CD14-positive monocyte (primary cell): ENCODE measurements around the gene METTL16. TPM values are rescaled to one million over a fixed set of nuclear protein-coding genes. Genes with fewer than 3 reads are reported as not detected.
A peak's percentile ranks its signal among the peaks of the same experiment; 100 is the strongest.
"Not testable (repeated sequence)": the region's sequence is repeated elsewhere in the genome, so short reads cannot be mapped to it uniquely, and the experiment has no call there.

Experiments
- DNase-seq, 3 donors: peaks; one replicate each; pipeline ENCODE4 v3.0.0-alpha.2; 2011 to 2022
- H2AFZ ChIP-seq: 2 replicates; pipeline ENCODE4 v1.6.0; 2012; ENCODE audit warnings: mild to moderate bottlenecking, low read depth, low read length, inconsistent platforms; ENCODE audit not compliant: insufficient read depth, poor library complexity, severe bottlenecking
- H3K27ac ChIP-seq, 2 donors: 1 replicate in 1 of 2; 2 replicates in 1 of 2; pipeline ENCODE4 v1.5.1; 2012 to 2013; ENCODE audit warnings: low read length in 2 of 2, control low read depth in 1 of 2, inconsistent platforms in 1 of 2, low read depth in 1 of 2, mild to moderate bottlenecking in 1 of 2
- H3K27me3 ChIP-seq, 2 donors: one replicate each; pipeline versions ENCODE4 v1.6.0 to v1.6.1; 2011 to 2013; ENCODE audit warnings: low read length in 2 of 2; ENCODE audit not compliant: control insufficient read depth in 2 of 2, insufficient read depth in 2 of 2
- H3K36me3 ChIP-seq, 2 donors: replicated peaks in 1 of 2; 1 replicate in 1 of 2; 2 replicates in 1 of 2; pipeline versions ENCODE4 v1.5.1 to v1.6.1; 2012 to 2013; ENCODE audit warnings: low read length in 2 of 2, control low read depth in 1 of 2, inconsistent platforms in 1 of 2, mild to moderate bottlenecking in 1 of 2; ENCODE audit not compliant: insufficient read depth in 2 of 2, control insufficient read depth in 1 of 2
- H3K4me1 ChIP-seq, 2 donors: 1 replicate in 1 of 2; 2 replicates in 1 of 2; pipeline versions ENCODE4 v1.5.1 to v1.6.1; 2012 to 2013; ENCODE audit warnings: low read length in 2 of 2, control low read depth in 1 of 2, inconsistent platforms in 1 of 2, mild to moderate bottlenecking in 1 of 2, moderate library complexity in 1 of 2; ENCODE audit not compliant: insufficient read depth in 2 of 2, control insufficient read depth in 1 of 2
- H3K4me2 ChIP-seq: replicated peaks from 2 replicates; pipeline ENCODE3; 2012; ENCODE audit warnings: low read length, moderate library complexity, mild to moderate bottlenecking; ENCODE audit not compliant: poor library complexity, severe bottlenecking; ENCODE audit errors: extremely low read depth
- H3K4me3 ChIP-seq, 3 experiments: fragments of 200-600 bp in 1 of 3; sonication (generic) in 1 of 3; replicated peaks in 1 of 3; 1 replicate in 2 of 3; 2 replicates in 1 of 3; pipeline ENCODE4 v1.5.1; 2011 to 2013; ENCODE audit warnings: low read length in 3 of 3, mild to moderate bottlenecking in 3 of 3, control low read depth in 2 of 3, low read depth in 2 of 3, inconsistent platforms in 1 of 3, moderate library complexity in 1 of 3
- H3K79me2 ChIP-seq: 2 replicates; pipeline ENCODE4 v1.6.0; 2012; ENCODE audit warnings: mild to moderate bottlenecking, control low read depth, inconsistent platforms, low read length, moderate library complexity; ENCODE audit not compliant: insufficient read depth
- H3K9ac ChIP-seq: 2 replicates; pipeline ENCODE4 v1.6.0; 2017; ENCODE audit warnings: low read length, mild to moderate bottlenecking; ENCODE audit not compliant: insufficient read depth, poor library complexity, severe bottlenecking
- H3K9me3 ChIP-seq, 2 donors: replicated peaks in 1 of 2; 1 replicate in 1 of 2; 2 replicates in 1 of 2; pipeline versions ENCODE4 v1.5.1 to v1.6.1; 2012 to 2013; ENCODE audit warnings: low read length in 2 of 2, control low read depth in 1 of 2; ENCODE audit not compliant: control insufficient read depth in 1 of 2, insufficient read depth in 1 of 2
- H4K20me1 ChIP-seq: 2 replicates; pipeline ENCODE4 v1.6.0; 2012; ENCODE audit warnings: mild to moderate bottlenecking, low read length, control low read depth, moderate library complexity; ENCODE audit not compliant: insufficient read depth
- H3K27ac Mint-ChIP-seq, 7 donors: one replicate each; pipeline ENCODE4 v1.8.0; 2020; ENCODE audit warnings: mild to moderate bottlenecking in 7 of 7, mixed read lengths in 7 of 7, moderate library complexity in 6 of 7, inconsistent platforms in 2 of 7
- H3K27me3 Mint-ChIP-seq, 3 donors: one replicate each; pipeline ENCODE4 v1.8.0; 2021 to 2022; ENCODE audit warnings: low read depth in 3 of 3, mild to moderate bottlenecking in 3 of 3, mixed read lengths in 3 of 3, moderate library complexity in 3 of 3, inconsistent platforms in 1 of 3
- H3K36me3 Mint-ChIP-seq, 2 donors: one replicate each; pipeline ENCODE4 v1.8.0; 2020; ENCODE audit warnings: mixed read lengths in 2 of 2, inconsistent platforms in 1 of 2, mild to moderate bottlenecking in 1 of 2
- H3K4me1 Mint-ChIP-seq: one replicate; pipeline ENCODE4 v1.8.0; 2020; ENCODE audit warnings: mild to moderate bottlenecking, mixed read lengths
- H3K4me3 Mint-ChIP-seq, 2 donors: one replicate each; pipeline ENCODE4 v1.8.0; 2020; ENCODE audit warnings: mild to moderate bottlenecking in 2 of 2, mixed read lengths in 2 of 2, moderate library complexity in 1 of 2
- H3K9me3 Mint-ChIP-seq, 7 donors: one replicate each; pipeline ENCODE4 v1.8.0; 2020 to 2022; ENCODE audit warnings: mixed read lengths in 7 of 7, mild to moderate bottlenecking in 6 of 7, moderate library complexity in 6 of 7, inconsistent platforms in 2 of 7
- CTCF ChIP-seq: fragments of 200-600 bp; IDR thresholded peaks from one replicate; pipeline ENCODE4 v1.8.0; 2022; ENCODE audit warnings: antibody characterized with exemption, mild to moderate bottlenecking
- WGBS: methylation state at CpG from one replicate; pipeline ENCODE4 v1.1.5; 2013; ENCODE audit warnings: missing lambda C conversion rate; ENCODE audit not compliant: insufficient coverage; 5-methylcytosine and 5-hydroxymethylcytosine counted together
- intact Hi-C, 2 donors: fragments of 100-400 bp; cut with micrococcal nuclease; formaldehyde crosslinking; loops; one replicate each; pipeline versions ENCODE4 v1.15.0 to v1.15.1; 2023
- polyA plus RNA-seq, 3 donors: library from polyadenylated mRNA; depleted of rRNA in 1 of 3; unstranded in 2 of 3; stranded (reverse) in 1 of 3; fragments of 300-500 nt in 2 of 3; fragments of >200 nt in 1 of 3; fragmentation: Illumina TruSeq in 2 of 3; gene quantifications; 1 replicate in 2 of 3; 2 replicates in 1 of 3; pipeline ENCODE4 v1.2.3, GENCODE V29; 2012 to 2021

METTL16 gene
- polyA plus RNA-seq, 3 donors = 3.0 to 8.0 (median 4.7) TPM

- Histone ChIP-seq H3K9ac (no peak overlapping the region), H3K27me3 (no peaks in the 10 kb centered on the region), H3K27ac (peak overlapping the region; percentile 11 to 65), H3K4me2 (peak overlapping the region; percentile 31), H3K79me2 (peaks cover 46% of the 10 kb centered on the region), H3K4me1 (peaks cover 26% of the 10 kb centered on the region in 2 donors), H3K9me3 (no peaks in the 10 kb centered on the region), H2AFZ (no peak overlapping the region), H3K4me3 (no peak overlapping the region), H3K36me3 (peaks cover 0 to 6% of the 10 kb centered on the region in 2 donors), H4K20me1 (no peaks in the 10 kb centered on the region)
- Mint-ChIP-seq H3K27ac (peak overlapping the region; percentile 26 to 83 (median 81)), H3K4me3 (peak overlapping the region; percentile 1 to 6), H3K4me1 (peaks cover 42% of the 10 kb centered on the region), H3K27me3 (no peaks in the 10 kb centered on the region), H3K9me3 (no peaks in the 10 kb centered on the region), H3K36me3 (peaks cover 0 to 4% of the 10 kb centered on the region in 2 donors)
- intact Hi-C loops = no loop called here
- DNase-seq = no peak
- TF ChIP-seq CTCF = no peak
- WGBS = 97% methylated on average over 5 of the region's 6 CpGs
Observed at GRCh38 chr17:2487306-2487705, 24.4 kb downstream of the METTL16 start.

- peaks cover 44% of the 10 kb centered on the region for H3K4me1 Mint-ChIP-seq
- H2AFZ ChIP-seq, H4K20me1 ChIP-seq, H3K36me3 Mint-ChIP-seq, intact Hi-C loops, H3K9ac ChIP-seq, H3K9me3 Mint-ChIP-seq, H3K27me3 ChIP-seq, DNase-seq, H3K27me3 Mint-ChIP-seq, H3K9me3 ChIP-seq, H3K36me3 ChIP-seq, H3K4me3 ChIP-seq: not testable (repeated sequence)
- WGBS = 100% methylated on average over 1 of the region's 4 CpGs
- Histone ChIP-seq H3K4me1 (peaks cover 26% of the 10 kb centered on the region in 2 donors), H3K4me2 (peak overlapping the region; percentile 31), H3K27ac (peak overlapping the region in 1 of 2 donors; percentile 65), H3K79me2 (peaks cover 50% of the 10 kb centered on the region)
- peak overlapping the region in 6 of 7 donors; percentile 26 to 87 (median 81) for H3K27ac Mint-ChIP-seq
- H3K4me3 Mint-ChIP-seq = peak overlapping the region; percentile 6 to 58
Observed at GRCh38 chr17:2486709-2487108, 25.0 kb downstream of the METTL16 start.
